Transverse colon (tissue), 4 donors: Measurements from ENCODE around the gene ADCY9. TPM values are rescaled to one million over a fixed set of nuclear protein-coding genes. Genes with fewer than 3 reads are reported as not detected.

Experiments used
- DNase-seq: peaks from one replicate; pipeline ENCODE4 v3.0.0-alpha.2; 2019
- H3K27ac ChIP-seq, 4 donors: fragments of 200-600 bp; sonication (generic); 2 replicates each; pipeline ENCODE4 v1.5.1; 2016 to 2018; ENCODE audit warnings: inconsistent platforms in 4 of 4
- H3K27me3 ChIP-seq: fragments of 200-600 bp; sonication (generic); 2 replicates; pipeline ENCODE4 v1.5.1; 2017; ENCODE audit warnings: inconsistent platforms
- H3K36me3 ChIP-seq, 4 donors: fragments of 200-600 bp; sonication (generic); 2 replicates each; pipeline ENCODE4 v1.5.1; 2017 to 2019; ENCODE audit warnings: inconsistent platforms in 4 of 4
- H3K4me1 ChIP-seq, 4 donors: fragments of 200-600 bp; sonication (generic); 2 replicates each; pipeline ENCODE4 v1.5.1; 2017 to 2020; ENCODE audit warnings: inconsistent platforms in 4 of 4
- H3K4me3 ChIP-seq, 4 donors: fragments of 200-600 bp; sonication (generic); 1 replicate in 1 of 4; 2 replicates in 3 of 4; pipeline versions ENCODE4 v1.5.1 to v1.6.1; 2017 to 2019; ENCODE audit warnings: inconsistent platforms in 4 of 4
- H3K9me3 ChIP-seq, 2 donors: fragments of 200-600 bp; sonication (generic); 2 replicates each; pipeline ENCODE4 v1.5.1; 2017 to 2019; ENCODE audit warnings: inconsistent platforms in 2 of 2
- CTCF ChIP-seq, 5 experiments: fragments of 200-600 bp in 3 of 5; fragments of 450-650 bp in 2 of 5; sonication (generic) in 3 of 5; IDR thresholded peaks; 1 replicate in 2 of 5; 2 replicates in 3 of 5; pipeline ENCODE4 v1.5.1; 2016 to 2017; ENCODE audit warnings: antibody characterized with exemption in 5 of 5, inconsistent platforms in 3 of 5, mild to moderate bottlenecking in 2 of 5, moderate library complexity in 1 of 5
- EP300 ChIP-seq: sonication (generic); formaldehyde crosslinking; IDR thresholded peaks from one replicate; pipeline ENCODE4 v1.6.1; 2017; ENCODE audit warnings: antibody characterized with exemption, low read depth
- POLR2A ChIP-seq: fragments of 450-650 bp; IDR thresholded peaks from one replicate; pipeline ENCODE4 v1.6.1; 2016; ENCODE audit warnings: antibody characterized with exemption, mild to moderate bottlenecking, moderate library complexity
- POLR2AphosphoS5 ChIP-seq, 3 donors: sonication (generic); formaldehyde crosslinking; IDR thresholded peaks; one replicate each; pipeline ENCODE4 v1.6.1; 2016; ENCODE audit warnings: antibody characterized with exemption in 3 of 3
- WGBS, 2 donors: methylation state at CpG; one replicate each; pipeline ENCODE4 v1.1.5; 2018; ENCODE audit warnings: low coverage in 1 of 2; 5-methylcytosine and 5-hydroxymethylcytosine counted together
- in situ Hi-C, 4 donors: fragments of 200-750 bp; cut with MboI; loops; one replicate each; pipeline versions ENCODE4 v1.15.0 to v1.15.1; 2017; ENCODE audit warnings: low sequenced_read_pairs in 3 of 4, low pct_ligation_motif_present in 1 of 4, low pct_unique_long_range_greater_than_20kb in 1 of 4
- intact Hi-C: fragments of 100-400 bp; cut with DNase I; formaldehyde crosslinking; loops from one replicate; pipeline ENCODE4 v1.15.1; 2023; ENCODE audit warnings: low total_unique reads
- total RNA-seq, 4 donors: library from RNA; depleted of rRNA; stranded (reverse); fragments of >200 nt; gene quantifications; one replicate each; pipeline ENCODE4 v1.1.0, GENCODE V29; 2016

Gene ADCY9
- total RNA-seq, 4 donors from 2014 or later: 33.7 to 46.0 (median 37.2) TPM

GRCh38 chr16:4139968-4140367 lies 23.7 kb upstream of the ADCY9 start:
- Histone ChIP-seq H3K9me3 (no peaks in the 10 kb centered on the region), H3K27ac (no peak overlapping the region), H3K4me3 (no peak overlapping the region), H3K4me1 (no peaks in the 10 kb centered on the region), H3K36me3 (no peaks in the 10 kb centered on the region), H3K27me3 (no peaks in the 10 kb centered on the region)
- intact Hi-C loops: no loop called here
- DNase-seq: no peak
- in situ Hi-C loops: no loop called here
- TF ChIP-seq CTCF (IDR thresholded peaks at IDR 0.05): no peak
- TF ChIP-seq POLR2A: no peak
- TF ChIP-seq EP300: no peak
- TF ChIP-seq POLR2AphosphoS5 (IDR thresholded peaks at IDR 0.05): no peak

GRCh38 chr16:4138713-4139112 lies 22.5 kb upstream of the ADCY9 start:
- in situ Hi-C loops: no loop called here
- WGBS, 2 donors: 91% methylated on average over 6 of the region's 6 CpGs; no CpG with 5 or more reads in 1 of the 2 donors
- no peaks in the 10 kb centered on the region for H3K4me1 ChIP-seq
- no peak for TF ChIP-seq CTCF (IDR thresholded peaks at IDR 0.05)
- no peak for TF ChIP-seq POLR2A
- TF ChIP-seq POLR2AphosphoS5 (IDR thresholded peaks at IDR 0.05): no peak
- TF ChIP-seq EP300: no peak
- no peak overlapping the region for H3K4me3 ChIP-seq
- no peaks in the 10 kb centered on the region for H3K9me3 ChIP-seq
- no peaks in the 10 kb centered on the region for H3K36me3 ChIP-seq
- H3K27ac ChIP-seq: no peak overlapping the region
- intact Hi-C loops: no loop called here
- H3K27me3 ChIP-seq: no peaks in the 10 kb centered on the region
- no peak for DNase-seq

GRCh38 chr16:4137438-4137837 lies 21.2 kb upstream of the ADCY9 start:
- TF ChIP-seq POLR2A: no peak
- TF ChIP-seq EP300: no peak
- TF ChIP-seq CTCF (IDR thresholded peaks at IDR 0.05): no peak
- TF ChIP-seq POLR2AphosphoS5 (IDR thresholded peaks at IDR 0.05): no peak
- WGBS, 2 donors: 87 to 93% methylated on average over 3 of the region's 3 CpGs
- Histone ChIP-seq H3K36me3 (no peaks in the 10 kb centered on the region), H3K4me1 (no peaks in the 10 kb centered on the region), H3K27me3 (no peaks in the 10 kb centered on the region), H3K9me3 (no peaks in the 10 kb centered on the region), H3K4me3 (no peak overlapping the region), H3K27ac (no peak overlapping the region)
- in situ Hi-C loops (no loop called here), intact Hi-C loops (no loop called here)
- no peak for DNase-seq

- H3K4me3 ChIP-seq: no peak overlapping the region
- TF ChIP-seq CTCF (IDR thresholded peaks at IDR 0.05): no peak
- TF ChIP-seq EP300: no peak
- no peak for TF ChIP-seq POLR2AphosphoS5 (IDR thresholded peaks at IDR 0.05)
- TF ChIP-seq POLR2A: no peak
- in situ Hi-C loops (no loop called here), intact Hi-C loops (no loop called here)
- H3K36me3 ChIP-seq: no peaks in the 10 kb centered on the region
- H3K9me3 ChIP-seq: no peaks in the 10 kb centered on the region
- no peaks in the 10 kb centered on the region for H3K4me1 ChIP-seq
- H3K27ac ChIP-seq: no peak overlapping the region
- no peaks in the 10 kb centered on the region for H3K27me3 ChIP-seq
- peak; percentile 72 for DNase-seq
- WGBS, 2 donors: 46% methylated on average over 9 of the region's 9 CpGs; no CpG with 5 or more reads in 1 of the 2 donors
Measured at GRCh38 chr16:4136229-4136813, 20.1 kb upstream of the ADCY9 start.
